ENCODE measurements around the gene MAD2L2.
A peak's percentile ranks its signal among the peaks of the same experiment; 100 is the strongest.

MAD2L2 gene

GRCh38 chr1:11682799-11683198 is 1.9 kb upstream of the MAD2L2 start:
- H3K4me3 ChIP-seq (ENCODE audit: low read length), result no peak overlapping the region
- no peaks in the 10 kb centered on the region for H3K27me3 ChIP-seq (ENCODE audit: control insufficient read depth, low read length)
- no peak overlapping the region for H3K27ac ChIP-seq (ENCODE audit: low read depth, low read length)
- H4K20me1 ChIP-seq (ENCODE audit: control insufficient read depth, insufficient read depth, low read depth, low read length), result no peaks in the 10 kb centered on the region
- peaks cover 35% of the 10 kb centered on the region for H3K4me1 ChIP-seq (ENCODE audit: control insufficient read depth, low read length)
- peaks cover 5% of the 10 kb centered on the region for H3F3A ChIP-seq (ENCODE audit: control insufficient read depth, insufficient read depth)
- H3K79me2 ChIP-seq (ENCODE audit: control insufficient read depth, low read length), result peaks cover 7% of the 10 kb centered on the region
- H3K9me2 ChIP-seq (replicated peaks; ENCODE audit: control insufficient read depth, low read length), result no peaks in the 10 kb centered on the region
- no peaks in the 10 kb centered on the region for H3K9me3 ChIP-seq (ENCODE audit: control insufficient read depth, insufficient read depth, low read length)
- H3K4me2 ChIP-seq (ENCODE audit: low read length), result 0 out of 2 replicates have a peak overlapping the region, but pooled peaks have one; percentile 99
- TF ChIP-seq, protein P1, sequence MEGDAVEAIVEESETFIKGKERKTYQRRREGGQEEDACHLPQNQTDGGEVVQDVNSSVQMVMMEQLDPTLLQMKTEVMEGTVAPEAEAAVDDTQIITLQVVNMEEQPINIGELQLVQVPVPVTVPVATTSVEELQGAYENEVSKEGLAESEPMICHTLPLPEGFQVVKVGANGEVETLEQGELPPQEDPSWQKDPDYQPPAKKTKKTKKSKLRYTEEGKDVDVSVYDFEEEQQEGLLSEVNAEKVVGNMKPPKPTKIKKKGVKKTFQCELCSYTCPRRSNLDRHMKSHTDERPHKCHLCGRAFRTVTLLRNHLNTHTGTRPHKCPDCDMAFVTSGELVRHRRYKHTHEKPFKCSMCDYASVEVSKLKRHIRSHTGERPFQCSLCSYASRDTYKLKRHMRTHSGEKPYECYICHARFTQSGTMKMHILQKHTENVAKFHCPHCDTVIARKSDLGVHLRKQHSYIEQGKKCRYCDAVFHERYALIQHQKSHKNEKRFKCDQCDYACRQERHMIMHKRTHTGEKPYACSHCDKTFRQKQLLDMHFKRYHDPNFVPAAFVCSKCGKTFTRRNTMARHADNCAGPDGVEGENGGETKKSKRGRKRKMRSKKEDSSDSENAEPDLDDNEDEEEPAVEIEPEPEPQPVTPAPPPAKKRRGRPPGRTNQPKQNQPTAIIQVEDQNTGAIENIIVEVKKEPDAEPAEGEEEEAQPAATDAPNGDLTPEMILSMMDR (IDR thresholded peaks at IDR 0.05; ENCODE audit: low read depth, low read length, poor library complexity, severe bottlenecking), result no peak
- TF ChIP-seq EZH2phosphoT487 (IDR thresholded peaks at IDR 0.05; ENCODE audit: borderline replicate concordance, low read length), result no peak
- H3K36me3 ChIP-seq (ENCODE audit: control insufficient read depth, low read length), result peaks cover 3% of the 10 kb centered on the region; the same call in 1 of the 2 replicates

GRCh38 chr1:11682287-11682771 is 1.4 kb upstream of the MAD2L2 start:
- H3K4me3 ChIP-seq (ENCODE audit: low read length), result peak overlapping the region; percentile 88
- peak overlapping the region; percentile 99 for H3K4me2 ChIP-seq (ENCODE audit: low read length)
- H4K20me1 ChIP-seq (ENCODE audit: control insufficient read depth, insufficient read depth, low read depth, low read length), result no peaks in the 10 kb centered on the region
- no peak overlapping the region; the same call in 1 of the 2 replicates for H3K27ac ChIP-seq (ENCODE audit: low read depth, low read length)
- no peaks in the 10 kb centered on the region for H3K9me2 ChIP-seq (replicated peaks; ENCODE audit: control insufficient read depth, low read length)
- H3K79me2 ChIP-seq (ENCODE audit: control insufficient read depth, low read length), result peaks cover 7% of the 10 kb centered on the region
- H3F3A ChIP-seq (ENCODE audit: control insufficient read depth, insufficient read depth), result peaks cover 5% of the 10 kb centered on the region
- H3K27me3 ChIP-seq (ENCODE audit: control insufficient read depth, low read length), result no peaks in the 10 kb centered on the region
- TF ChIP-seq, protein P1 (IDR thresholded peaks at IDR 0.05; ENCODE audit: low read depth, low read length, poor library complexity, severe bottlenecking), result no peak
- TF ChIP-seq EZH2phosphoT487 (IDR thresholded peaks at IDR 0.05; ENCODE audit: borderline replicate concordance, low read length), result no peak
- no peaks in the 10 kb centered on the region for H3K9me3 ChIP-seq (ENCODE audit: control insufficient read depth, insufficient read depth, low read length)
- peaks cover 35% of the 10 kb centered on the region for H3K4me1 ChIP-seq (ENCODE audit: control insufficient read depth, low read length)
- peaks cover 3% of the 10 kb centered on the region; the same call in 1 of the 2 replicates for H3K36me3 ChIP-seq (ENCODE audit: control insufficient read depth, low read length)

GRCh38 chr1:11680270-11681070 is 478 bp downstream of the MAD2L2 start:
- TF ChIP-seq, protein P1 (IDR thresholded peaks at IDR 0.05; ENCODE audit: low read depth, low read length, poor library complexity, severe bottlenecking), result no peak
- TF ChIP-seq EZH2phosphoT487 (IDR thresholded peaks at IDR 0.05; ENCODE audit: borderline replicate concordance, low read length), result no peak
- no peaks in the 10 kb centered on the region for H3K9me2 ChIP-seq (replicated peaks; ENCODE audit: control insufficient read depth, low read length)
- peaks cover 7% of the 10 kb centered on the region for H3K79me2 ChIP-seq (ENCODE audit: control insufficient read depth, low read length)
- no peaks in the 10 kb centered on the region for H4K20me1 ChIP-seq (ENCODE audit: control insufficient read depth, insufficient read depth, low read depth, low read length)
- peaks cover 35% of the 10 kb centered on the region for H3K4me1 ChIP-seq (ENCODE audit: control insufficient read depth, low read length)
- peaks cover 5% of the 10 kb centered on the region for H3F3A ChIP-seq (ENCODE audit: control insufficient read depth, insufficient read depth)
- H3K36me3 ChIP-seq (ENCODE audit: control insufficient read depth, low read length), result peaks cover 20% of the 10 kb centered on the region
- H3K4me3 ChIP-seq (ENCODE audit: low read length), result peak overlapping the region; percentile 88
- peak overlapping the region; percentile 76 for H3K27ac ChIP-seq (ENCODE audit: low read depth, low read length)
- H3K9me3 ChIP-seq (ENCODE audit: control insufficient read depth, insufficient read depth, low read length), result no peaks in the 10 kb centered on the region
- no peaks in the 10 kb centered on the region for H3K27me3 ChIP-seq (ENCODE audit: control insufficient read depth, low read length)
- peak overlapping the region; percentile 99 for H3K4me2 ChIP-seq (ENCODE audit: low read length)

Data from DOHH2 (cell line).